Measurements from ENCODE around the gene TMEM245.
A peak's percentile ranks its signal among the peaks of the same experiment; 100 is the strongest.

The TMEM245 gene

DNA sequence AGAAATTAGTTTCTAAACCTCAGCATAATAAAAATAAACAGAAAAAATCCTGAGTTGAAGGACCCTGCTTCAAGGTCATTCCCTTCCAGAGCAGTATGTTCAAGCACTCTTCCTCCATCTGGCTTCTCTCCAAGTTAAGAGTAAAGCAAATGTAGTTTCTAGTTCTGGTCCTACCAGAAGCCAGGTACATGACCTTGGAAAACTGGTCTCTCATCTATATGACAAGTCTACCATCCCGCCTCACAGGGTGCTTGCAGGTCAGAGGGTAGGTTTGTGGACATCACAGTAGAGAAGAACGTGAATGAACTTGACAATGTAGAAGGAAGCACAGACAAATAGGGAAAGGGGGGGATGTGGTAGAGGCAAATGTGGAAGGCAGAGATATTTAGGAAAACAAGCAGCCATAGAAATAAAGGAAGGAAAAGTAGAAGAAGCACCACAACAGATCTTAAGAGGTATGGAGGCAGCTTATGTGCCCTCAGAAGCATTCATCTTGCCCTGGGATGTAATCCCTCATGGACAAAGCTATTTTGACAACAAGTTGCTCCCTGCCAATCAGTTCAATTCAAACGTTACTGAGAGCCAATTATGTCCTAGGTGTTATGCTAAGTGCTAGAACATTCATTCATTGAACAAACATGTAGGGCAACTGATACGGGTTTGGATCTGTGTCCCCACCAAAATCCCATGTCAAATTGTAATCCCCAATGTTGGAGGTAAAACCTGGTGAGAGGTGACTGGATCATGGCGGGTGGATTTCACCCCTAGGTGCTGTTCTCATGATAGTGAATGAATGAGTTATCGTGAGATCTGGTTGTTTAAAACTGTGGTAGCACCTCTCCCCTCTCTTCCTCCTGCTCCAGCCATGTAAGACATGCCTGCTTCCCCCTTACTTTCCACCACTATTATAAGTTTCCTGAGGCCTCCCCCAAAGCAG lies 82.7 kb downstream of the TMEM245 start:
- TF ChIP-seq, protein P1, sequence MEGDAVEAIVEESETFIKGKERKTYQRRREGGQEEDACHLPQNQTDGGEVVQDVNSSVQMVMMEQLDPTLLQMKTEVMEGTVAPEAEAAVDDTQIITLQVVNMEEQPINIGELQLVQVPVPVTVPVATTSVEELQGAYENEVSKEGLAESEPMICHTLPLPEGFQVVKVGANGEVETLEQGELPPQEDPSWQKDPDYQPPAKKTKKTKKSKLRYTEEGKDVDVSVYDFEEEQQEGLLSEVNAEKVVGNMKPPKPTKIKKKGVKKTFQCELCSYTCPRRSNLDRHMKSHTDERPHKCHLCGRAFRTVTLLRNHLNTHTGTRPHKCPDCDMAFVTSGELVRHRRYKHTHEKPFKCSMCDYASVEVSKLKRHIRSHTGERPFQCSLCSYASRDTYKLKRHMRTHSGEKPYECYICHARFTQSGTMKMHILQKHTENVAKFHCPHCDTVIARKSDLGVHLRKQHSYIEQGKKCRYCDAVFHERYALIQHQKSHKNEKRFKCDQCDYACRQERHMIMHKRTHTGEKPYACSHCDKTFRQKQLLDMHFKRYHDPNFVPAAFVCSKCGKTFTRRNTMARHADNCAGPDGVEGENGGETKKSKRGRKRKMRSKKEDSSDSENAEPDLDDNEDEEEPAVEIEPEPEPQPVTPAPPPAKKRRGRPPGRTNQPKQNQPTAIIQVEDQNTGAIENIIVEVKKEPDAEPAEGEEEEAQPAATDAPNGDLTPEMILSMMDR (conservative IDR thresholded peaks at IDR 0.05), result no peak
- no peak for TF ChIP-seq ZFX (IDR thresholded peaks at IDR 0.05)
- peak overlapping the region; percentile 4; the same call in 1 of the 2 replicates for H3K27ac ChIP-seq

DNA sequence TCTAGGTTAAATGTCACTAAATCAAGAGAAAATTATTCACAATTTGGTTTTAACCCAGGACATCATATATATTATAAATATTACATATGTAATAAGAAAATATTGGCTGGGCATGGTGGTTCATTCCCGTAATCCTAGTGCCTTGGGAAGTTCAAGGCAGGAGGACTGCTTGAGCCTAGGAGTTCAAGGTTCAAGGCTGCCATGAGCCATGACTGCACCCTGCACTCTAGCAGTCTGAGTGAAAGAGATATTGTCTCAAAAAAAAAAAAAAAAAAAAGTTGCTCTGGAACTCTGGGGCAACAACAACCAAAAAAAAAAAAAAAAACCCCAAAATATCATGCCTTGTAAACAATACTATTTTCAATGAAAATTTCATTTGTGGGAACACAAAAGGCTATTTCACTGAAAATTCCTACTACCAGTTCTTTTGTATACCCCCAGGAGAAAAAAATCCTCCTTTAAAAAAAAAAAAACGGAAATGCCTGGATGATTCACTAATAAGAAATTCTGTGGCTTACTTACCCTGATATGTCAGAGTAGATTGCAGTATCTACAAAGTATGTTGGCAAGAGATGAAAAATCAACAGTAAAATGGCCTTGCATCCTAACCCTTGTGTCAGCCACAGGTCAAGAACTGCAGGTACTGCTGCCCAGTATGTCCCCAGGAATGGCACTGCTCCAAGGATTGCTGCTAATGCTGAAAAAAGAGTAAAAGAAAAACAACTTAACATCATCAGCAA lies 83.9 kb downstream of the TMEM245 start:
- TF ChIP-seq ZFX (IDR thresholded peaks at IDR 0.05), result no peak
- TF ChIP-seq, protein P1 (conservative IDR thresholded peaks at IDR 0.05), result no peak
- no peak overlapping the region for H3K27ac ChIP-seq

DNA sequence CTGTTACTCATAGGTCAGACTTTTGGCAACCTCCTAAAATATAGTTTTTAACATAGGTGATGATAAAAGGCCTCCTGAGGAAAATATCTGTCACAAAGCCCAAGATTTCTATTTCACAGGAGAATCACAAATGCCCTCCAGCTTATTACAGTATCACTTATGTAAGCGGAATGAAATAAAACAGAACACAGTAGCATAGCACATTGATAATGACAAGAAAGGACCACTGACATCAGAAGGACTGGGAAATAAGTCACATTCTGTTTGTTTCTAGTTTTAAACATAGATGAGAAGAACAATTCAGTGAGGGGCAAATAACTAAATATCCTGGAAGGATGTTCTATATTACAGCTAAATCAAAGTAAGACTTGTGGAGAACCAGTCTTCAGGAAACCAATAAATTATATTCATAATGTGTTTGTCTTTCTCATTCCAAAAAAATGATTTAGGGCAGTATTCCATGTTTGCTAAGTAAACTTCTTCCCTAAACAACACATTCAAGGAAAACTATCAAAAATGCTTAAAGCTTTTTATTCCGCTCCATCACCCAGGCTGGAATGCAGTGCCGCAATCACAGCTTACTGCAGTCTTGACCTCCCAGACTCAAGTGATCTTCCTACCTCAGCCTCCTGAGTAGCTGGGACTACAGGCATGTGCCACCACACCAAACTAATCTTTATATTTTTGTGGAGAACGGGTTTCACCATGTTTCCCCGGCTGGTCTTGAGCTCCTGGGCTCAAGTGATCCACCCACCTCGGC lies 85.6 kb downstream of the TMEM245 start:
- TF ChIP-seq ZFX (IDR thresholded peaks at IDR 0.05), result no peak
- TF ChIP-seq, protein P1 (conservative IDR thresholded peaks at IDR 0.05), result no peak
- no peak overlapping the region for H3K27ac ChIP-seq

DNA sequence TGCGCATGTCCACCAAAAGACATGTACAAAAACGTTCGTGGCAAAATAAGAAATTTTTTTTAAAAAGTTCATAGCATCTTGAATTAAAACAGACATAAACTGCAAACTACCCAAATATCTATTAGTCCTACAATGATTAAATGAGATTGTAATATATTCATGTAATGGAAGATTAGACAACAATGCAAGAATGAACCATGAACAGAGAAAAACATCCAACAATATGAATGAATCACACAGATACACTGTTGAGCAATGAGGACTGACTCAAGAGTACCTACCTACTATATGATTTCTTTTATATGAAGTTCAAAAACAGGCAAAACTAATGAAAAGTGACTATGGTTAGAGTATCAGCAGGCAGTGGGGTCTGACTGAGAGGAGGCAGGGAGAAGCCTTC lies 88.5 kb downstream of the TMEM245 start:
- no peak for TF ChIP-seq ZFX (IDR thresholded peaks at IDR 0.05)
- TF ChIP-seq, protein P1 (conservative IDR thresholded peaks at IDR 0.05), result no peak
- no peak overlapping the region for H3K27ac ChIP-seq

DNA sequence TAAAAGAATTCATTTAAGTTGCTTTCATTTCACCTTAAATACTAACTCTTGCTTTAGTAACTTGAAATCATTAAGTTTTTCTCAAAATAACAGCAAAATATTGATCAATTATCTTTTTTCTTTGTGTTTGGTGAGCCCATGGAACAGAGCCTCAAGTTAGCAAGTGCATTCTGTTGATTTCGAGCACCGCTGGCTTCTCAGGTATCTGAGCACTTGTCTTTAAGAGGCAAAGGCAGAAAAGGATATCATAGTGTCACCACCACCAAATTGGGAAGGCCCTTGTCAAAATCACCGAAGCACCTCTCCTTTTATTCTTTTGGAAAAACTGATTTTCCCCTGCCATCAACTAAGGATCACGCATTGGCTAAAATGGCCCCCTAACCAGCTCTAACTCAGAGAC lies 89.3 kb downstream of the TMEM245 start:
- TF ChIP-seq, protein P1 (conservative IDR thresholded peaks at IDR 0.05), result no peak
- no peak for TF ChIP-seq ZFX (IDR thresholded peaks at IDR 0.05)
- no peak overlapping the region for H3K27ac ChIP-seq

DNA sequence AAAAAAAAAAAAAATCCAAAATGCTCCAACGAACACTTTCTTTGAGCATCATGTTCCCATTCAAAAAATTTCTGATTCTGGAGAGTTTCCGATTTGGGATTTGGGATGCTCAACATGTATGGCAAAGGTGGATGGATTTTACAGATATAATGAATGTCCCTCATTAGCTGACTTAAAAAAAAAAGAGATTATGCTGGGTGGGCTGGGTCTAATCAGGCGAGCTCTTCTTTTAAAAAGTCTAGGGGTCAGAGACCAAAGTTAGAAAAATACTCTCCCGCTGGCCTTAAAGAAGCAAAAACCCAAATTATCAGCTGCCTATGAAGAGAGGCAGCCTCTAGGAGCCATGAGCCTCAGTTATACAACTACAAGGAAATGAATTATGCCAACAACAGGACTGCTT lies 91.3 kb downstream of the TMEM245 start:
- no peak for TF ChIP-seq ZFX (IDR thresholded peaks at IDR 0.05)
- TF ChIP-seq, protein P1 (conservative IDR thresholded peaks at IDR 0.05), result no peak
- no peak overlapping the region for H3K27ac ChIP-seq

Data from C4-2B (cell line).